ENCODE measurements around the gene E2F7. TPM values are rescaled to one million over a fixed set of nuclear protein-coding genes. Genes with fewer than 3 reads are reported as not detected.

E2F7 gene
- total RNA-seq, 4 donors from 2014 or later = 1.2 to 17.3 (median 3.7) TPM

DNA sequence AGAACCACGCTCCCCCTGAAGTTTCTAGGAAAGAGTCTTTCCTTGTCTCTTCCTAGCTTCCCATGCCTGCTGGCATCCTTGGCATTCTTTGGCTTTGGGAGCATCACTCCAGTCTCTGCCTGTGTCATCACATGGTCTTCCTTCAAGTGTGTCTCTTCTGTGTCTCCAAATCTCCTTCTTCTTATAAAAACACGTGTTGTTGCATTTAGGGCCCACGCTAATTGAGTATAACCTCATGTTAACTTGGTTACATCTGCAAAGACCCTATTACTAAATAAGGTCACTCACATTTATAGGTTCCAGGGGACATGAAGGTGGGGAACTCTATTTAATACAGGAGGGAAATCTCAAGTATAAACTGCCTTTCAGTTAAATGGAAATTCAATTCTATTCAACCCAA is 63.0 kb downstream of the E2F7 start:
- Histone ChIP-seq H3K36me3 (no peaks in the 10 kb centered on the region), H3K9me3 (no peaks in the 10 kb centered on the region), H3K27me3 (no peaks in the 10 kb centered on the region), H3K4me3 (no peak overlapping the region), H3K27ac (no peak overlapping the region), H3K4me1 (no peaks in the 10 kb centered on the region)
- DNase-seq = no peak
- TF ChIP-seq POLR2A (IDR thresholded peaks at IDR 0.05) = no peak
- TF ChIP-seq, protein P1, sequence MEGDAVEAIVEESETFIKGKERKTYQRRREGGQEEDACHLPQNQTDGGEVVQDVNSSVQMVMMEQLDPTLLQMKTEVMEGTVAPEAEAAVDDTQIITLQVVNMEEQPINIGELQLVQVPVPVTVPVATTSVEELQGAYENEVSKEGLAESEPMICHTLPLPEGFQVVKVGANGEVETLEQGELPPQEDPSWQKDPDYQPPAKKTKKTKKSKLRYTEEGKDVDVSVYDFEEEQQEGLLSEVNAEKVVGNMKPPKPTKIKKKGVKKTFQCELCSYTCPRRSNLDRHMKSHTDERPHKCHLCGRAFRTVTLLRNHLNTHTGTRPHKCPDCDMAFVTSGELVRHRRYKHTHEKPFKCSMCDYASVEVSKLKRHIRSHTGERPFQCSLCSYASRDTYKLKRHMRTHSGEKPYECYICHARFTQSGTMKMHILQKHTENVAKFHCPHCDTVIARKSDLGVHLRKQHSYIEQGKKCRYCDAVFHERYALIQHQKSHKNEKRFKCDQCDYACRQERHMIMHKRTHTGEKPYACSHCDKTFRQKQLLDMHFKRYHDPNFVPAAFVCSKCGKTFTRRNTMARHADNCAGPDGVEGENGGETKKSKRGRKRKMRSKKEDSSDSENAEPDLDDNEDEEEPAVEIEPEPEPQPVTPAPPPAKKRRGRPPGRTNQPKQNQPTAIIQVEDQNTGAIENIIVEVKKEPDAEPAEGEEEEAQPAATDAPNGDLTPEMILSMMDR (IDR thresholded peaks at IDR 0.05) = no peak

DNA sequence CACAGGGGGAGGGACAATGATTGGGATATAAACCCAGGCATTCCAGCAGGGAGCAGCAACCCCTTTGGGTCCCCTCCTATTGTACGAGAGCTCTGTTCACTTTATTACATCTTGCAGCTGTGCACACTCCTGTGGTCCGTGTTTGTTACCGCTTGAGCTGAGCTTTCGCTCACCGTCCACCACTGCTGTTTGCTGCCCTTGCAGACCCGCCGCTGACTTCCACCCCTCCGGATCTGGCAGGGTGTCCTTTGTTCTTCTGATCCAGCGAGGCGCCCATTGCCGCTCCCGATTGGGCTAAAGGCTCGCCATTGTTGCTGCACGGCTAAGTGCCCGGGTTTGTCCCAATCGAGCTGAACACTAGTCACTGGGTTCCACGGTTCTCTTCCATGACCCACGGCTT is 64.1 kb downstream of the E2F7 start:
- Histone ChIP-seq H3K36me3 (no peaks in the 10 kb centered on the region), H3K9me3 (no peaks in the 10 kb centered on the region), H3K27me3 (no peaks in the 10 kb centered on the region), H3K4me1 (no peaks in the 10 kb centered on the region), H3K4me3 (no peak overlapping the region), H3K27ac (no peak overlapping the region)
- DNase-seq = no peak
- TF ChIP-seq, protein P1 (IDR thresholded peaks at IDR 0.05) = no peak
- no peak for TF ChIP-seq POLR2A (IDR thresholded peaks at IDR 0.05)

GRCh38 chr12:76998908-76999556 is 66.3 kb downstream of the E2F7 start:
- no peaks in the 10 kb centered on the region for H3K4me1 ChIP-seq
- H3K9me3 ChIP-seq = no peaks in the 10 kb centered on the region
- no peak overlapping the region for H3K4me3 ChIP-seq
- TF ChIP-seq, protein P1 (IDR thresholded peaks at IDR 0.05) = no peak
- TF ChIP-seq POLR2A (IDR thresholded peaks at IDR 0.05) = no peak
- H3K36me3 ChIP-seq = no peaks in the 10 kb centered on the region
- no peak overlapping the region for H3K27ac ChIP-seq
- no peak for DNase-seq
- H3K27me3 ChIP-seq = no peaks in the 10 kb centered on the region

DNA sequence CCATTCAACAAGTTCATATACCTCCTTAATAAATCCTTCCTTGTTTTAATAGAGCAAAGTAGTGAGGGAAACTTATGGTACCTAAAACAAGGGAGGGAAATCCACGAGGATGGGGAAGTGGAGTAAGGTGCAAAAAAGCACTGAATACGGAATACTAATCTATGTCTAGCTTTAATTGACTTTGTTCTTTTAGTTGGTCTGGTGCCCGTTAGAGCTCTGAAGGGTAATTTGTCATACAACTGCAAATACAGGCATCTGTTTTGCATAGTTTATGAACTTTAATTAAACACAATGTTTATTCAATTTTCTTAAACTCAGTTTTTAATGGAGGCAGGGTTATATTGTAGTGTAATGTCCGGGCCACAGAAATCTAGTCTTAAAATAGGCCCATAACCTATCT is 67.0 kb downstream of the E2F7 start:
- DNase-seq = no peak
- Histone ChIP-seq H3K9me3 (no peaks in the 10 kb centered on the region), H3K36me3 (no peaks in the 10 kb centered on the region), H3K27ac (no peak overlapping the region), H3K4me1 (no peaks in the 10 kb centered on the region), H3K27me3 (no peaks in the 10 kb centered on the region), H3K4me3 (no peak overlapping the region)
- TF ChIP-seq POLR2A (IDR thresholded peaks at IDR 0.05) = no peak
- TF ChIP-seq, protein P1 (IDR thresholded peaks at IDR 0.05) = no peak

DNA sequence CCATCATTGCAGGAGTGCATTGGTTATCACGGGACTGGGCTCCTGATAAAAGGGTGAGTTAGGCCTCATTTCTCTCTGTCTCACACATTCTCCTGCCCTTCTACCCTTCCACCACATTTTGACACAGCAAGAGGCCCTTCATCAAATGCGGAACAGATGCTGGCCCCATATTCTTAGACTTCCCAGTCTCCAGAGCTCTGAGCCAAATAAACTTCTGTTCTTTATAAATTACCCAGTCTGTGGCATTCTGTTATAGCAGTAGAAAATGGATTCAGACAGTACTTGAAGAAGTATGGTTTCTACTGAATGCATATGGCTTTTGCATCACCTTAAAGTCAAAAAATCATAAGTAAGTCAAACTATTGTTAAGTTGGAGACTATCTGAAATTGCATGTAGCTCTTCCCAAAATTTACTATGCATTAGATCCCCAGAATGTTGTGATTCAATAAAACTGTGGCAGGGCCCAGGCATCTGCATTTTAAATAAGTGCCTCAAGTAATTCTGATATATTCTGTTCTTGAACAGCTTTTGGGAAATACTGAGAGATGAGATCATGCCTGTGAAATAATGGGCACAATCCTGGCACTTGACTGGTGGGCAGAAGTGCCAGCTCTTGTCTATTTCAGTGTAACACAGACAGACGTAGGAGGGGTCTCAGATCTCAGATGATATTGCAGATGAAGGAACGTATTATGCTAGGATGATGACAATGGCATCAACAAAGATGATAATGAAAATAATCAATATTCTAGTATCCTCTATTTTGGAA is 68.2 kb downstream of the E2F7 start:
- Histone ChIP-seq H3K9me3 (no peaks in the 10 kb centered on the region), H3K27me3 (no peaks in the 10 kb centered on the region), H3K36me3 (no peaks in the 10 kb centered on the region), H3K27ac (no peak overlapping the region), H3K4me3 (no peak overlapping the region), H3K4me1 (no peaks in the 10 kb centered on the region)
- no peak for DNase-seq
- TF ChIP-seq, protein P1 (IDR thresholded peaks at IDR 0.05) = no peak
- TF ChIP-seq POLR2A (IDR thresholded peaks at IDR 0.05) = no peak
